Measurements from ENCODE around the gene GADD45A. TPM values are rescaled to one million over a fixed set of nuclear protein-coding genes. Genes with fewer than 3 reads are reported as not detected.

The GADD45A gene
- polyA plus RNA-seq, 1 of the 3 experiments (the other 2 are of a cell fraction): 164 TPM

- no peaks in the 10 kb centered on the region for H3K36me3 ChIP-seq (replicated peaks in 1 of 2; ENCODE audit: control insufficient read depth in 1 of 2, insufficient read depth in 2 of 2, low read length in 1 of 2)
- H3K27ac ChIP-seq (ENCODE audit: low read depth in 2 of 2, low read length in 1 of 2): no peak overlapping the region
- peaks cover 6 to 18% of the 10 kb centered on the region in 2 experiments; a peak in 3 of 4 replicates for H3K4me1 ChIP-seq (ENCODE audit: control insufficient read depth in 1 of 2, insufficient read depth in 2 of 2, low read depth in 1 of 2, low read length in 1 of 2)
- H3K4me3 ChIP-seq (ENCODE audit: low read depth in 2 of 2, low read length in 1 of 2): no peak overlapping the region
- no peaks in the 10 kb centered on the region for H3K9me3 ChIP-seq
- peaks cover 4% of the 10 kb centered on the region for H3K79me2 ChIP-seq (ENCODE audit: insufficient read depth)
- WGBS (ENCODE audit: low lambda C conversion rate): 91% methylated on average over 2 of the region's 2 CpGs
- no peaks in the 10 kb centered on the region for H3K27me3 ChIP-seq (ENCODE audit: insufficient read depth)
- no peak overlapping the region for H2AFZ ChIP-seq (ENCODE audit: low read depth)
- H3K4me2 ChIP-seq: no peak overlapping the region
- H3K9ac ChIP-seq: no peak overlapping the region
- no peaks in the 10 kb centered on the region; the same call in 1 of the 2 replicates for H4K20me1 ChIP-seq (ENCODE audit: insufficient read depth)
- TF ChIP-seq RXRA (IDR thresholded peaks at IDR 0.05; ENCODE audit: borderline replicate concordance, low read depth) (no peak), MXI1 (IDR thresholded peaks at IDR 0.05; ENCODE audit: low read depth, low read length) (no peak)
- POLR2A ChIA-PET: no interaction called here
- CTCF ChIA-PET: interaction anchor here (1.1 kb wide), 1 partner anchor 119 kb away, joined by 4 read pairs; no protein-coding TSS in a partner anchor
- no peaks in the 10 kb centered on the region for H3K9me2 ChIP-seq
- peaks cover 26% of the 10 kb centered on the region for H3F3A ChIP-seq (replicated peaks; ENCODE audit: insufficient read depth)
- no peak for DNase-seq
These were observed 4.5 kb upstream of the GADD45A start for GRCh38 chr1:67680486-67680885.

GRCh38 chr1:67682659-67683197 lies 2.3 kb upstream of the GADD45A start:
- ChIA-PET POLR2A (no interaction called here), CTCF (interaction anchor here (0.8 to 10.1 kb wide), 3 partner anchors 77 to 147 kb away, joined by 3 to 100 read pairs (median 5); no protein-coding TSS in a partner anchor)
- peak overlapping the region; percentile 61; the same call in 1 of the 2 replicates for H3K9ac ChIP-seq
- 0 out of 4 replicates have a peak overlapping the region, but pooled peaks of 1 of the 2 experiments have one; percentile 63 for H3K4me3 ChIP-seq (ENCODE audit: low read depth in 2 of 2, low read length in 1 of 2)
- H3K4me2 ChIP-seq: peak overlapping the region; percentile 82; the same call in 1 of the 2 replicates
- DNase-seq: no peak
- H3K4me1 ChIP-seq (ENCODE audit: control insufficient read depth in 1 of 2, insufficient read depth in 2 of 2, low read depth in 1 of 2, low read length in 1 of 2): peaks cover 8 to 18% of the 10 kb centered on the region in 2 experiments; a peak in 3 of 4 replicates
- H3K9me3 ChIP-seq: no peaks in the 10 kb centered on the region
- peaks cover 8 to 15% of the 10 kb centered on the region in 2 experiments for H3K36me3 ChIP-seq (replicated peaks in 1 of 2; ENCODE audit: control insufficient read depth in 1 of 2, insufficient read depth in 2 of 2, low read length in 1 of 2)
- no peak overlapping the region for H2AFZ ChIP-seq (ENCODE audit: low read depth)
- peaks cover 26% of the 10 kb centered on the region for H3K79me2 ChIP-seq (ENCODE audit: insufficient read depth)
- H4K20me1 ChIP-seq (ENCODE audit: insufficient read depth): peaks cover 10% of the 10 kb centered on the region
- H3F3A ChIP-seq (replicated peaks; ENCODE audit: insufficient read depth): peaks cover 36% of the 10 kb centered on the region
- WGBS (ENCODE audit: low lambda C conversion rate): 13% methylated on average over 3 of the region's 3 CpGs
- no peaks in the 10 kb centered on the region for H3K9me2 ChIP-seq
- H3K27ac ChIP-seq (ENCODE audit: low read depth in 2 of 2, low read length in 1 of 2): peak overlapping the region; percentile 28 to 81; a peak in 3 of 4 replicates
- H3K27me3 ChIP-seq (ENCODE audit: insufficient read depth): no peaks in the 10 kb centered on the region
- peak; percentile 89 for TF ChIP-seq TEAD4 (IDR thresholded peaks at IDR 0.05; ENCODE audit: borderline replicate concordance, insufficient read depth)
- TF ChIP-seq MAX (IDR thresholded peaks at IDR 0.05; ENCODE audit: low read depth): peak; percentile 62; the same call in 1 of the 2 replicates
- peak in 1 of 2 experiments; percentile 73; a peak in 2 of 4 replicates for TF ChIP-seq EP300 (IDR thresholded peaks at IDR 0.05; ENCODE audit: borderline replicate concordance in 1 of 2, low read depth in 1 of 2, low read length in 1 of 2)
- TF ChIP-seq PBX3 (IDR thresholded peaks at IDR 0.05): peak; percentile 63
- TF ChIP-seq TCF12 (IDR thresholded peaks at IDR 0.05): peak; percentile 80
- no peak for TF ChIP-seq RXRA (IDR thresholded peaks at IDR 0.05; ENCODE audit: borderline replicate concordance, low read depth)
- peak; percentile 88 for TF ChIP-seq JUND (IDR thresholded peaks at IDR 0.05)
- peak; percentile 91 for TF ChIP-seq FOSL2 (IDR thresholded peaks at IDR 0.05; ENCODE audit: borderline replicate concordance, low read depth)
- TF ChIP-seq REST (IDR thresholded peaks at IDR 0.05; ENCODE audit: low read depth, low read length): no peak
- TF ChIP-seq NFIC (IDR thresholded peaks at IDR 0.05; ENCODE audit: borderline replicate concordance): peak; percentile 61
- TF ChIP-seq FOXM1 (IDR thresholded peaks at IDR 0.05; ENCODE audit: low read depth): no peak
- TF ChIP-seq ELF1 (IDR thresholded peaks at IDR 0.05): no peak
- TF ChIP-seq ZBTB33 (IDR thresholded peaks at IDR 0.05; ENCODE audit: borderline replicate concordance, low read depth): 0 out of 2 replicates have a peak, but pooled peaks have one; percentile 35
- TF ChIP-seq CTCF (IDR thresholded peaks at IDR 0.05): no peak
- no peak for TF ChIP-seq IRF3 (IDR thresholded peaks at IDR 0.05; ENCODE audit: low read depth, low read length)

Measured in SK-N-SH (cell line).